HG03108 (cell line): ENCODE data around the gene SLC16A4.

ENCODE experiments used
- ATAC-seq: cut with Tn5 transposase; IDR thresholded peaks from one replicate; pipeline ENCODE4 v1.9.1; 2021; ENCODE audit warnings: moderate library complexity; ENCODE audit not compliant: unreplicated experiment

SLC16A4 gene

GRCh38 chr1:110335265-110335664 lies 55.6 kb downstream of the SLC16A4 start:
- no peak for ATAC-seq

DNA sequence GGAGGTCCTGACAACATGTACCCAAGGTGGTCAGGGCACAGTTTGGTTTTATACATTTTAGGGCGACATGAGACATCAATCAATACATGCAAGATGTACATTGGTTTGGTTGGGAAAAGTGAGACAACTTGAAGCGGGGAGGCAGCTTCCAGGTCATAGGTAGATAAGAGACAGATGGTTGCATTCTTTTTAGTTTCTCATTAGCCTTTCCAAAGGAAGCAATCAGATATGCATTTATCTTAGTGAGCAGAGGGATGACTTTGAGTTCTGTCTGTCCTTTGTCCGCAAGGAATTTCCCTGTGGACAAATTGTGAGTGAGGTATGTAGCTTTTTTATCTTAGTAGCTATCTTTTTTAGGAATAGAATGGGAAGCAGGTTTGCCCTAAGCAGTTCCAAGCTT lies 62.1 kb downstream of the SLC16A4 start:
- ATAC-seq = no peak

GRCh38 chr1:110328274-110328673 lies 62.6 kb downstream of the SLC16A4 start:
- no peak for ATAC-seq

DNA sequence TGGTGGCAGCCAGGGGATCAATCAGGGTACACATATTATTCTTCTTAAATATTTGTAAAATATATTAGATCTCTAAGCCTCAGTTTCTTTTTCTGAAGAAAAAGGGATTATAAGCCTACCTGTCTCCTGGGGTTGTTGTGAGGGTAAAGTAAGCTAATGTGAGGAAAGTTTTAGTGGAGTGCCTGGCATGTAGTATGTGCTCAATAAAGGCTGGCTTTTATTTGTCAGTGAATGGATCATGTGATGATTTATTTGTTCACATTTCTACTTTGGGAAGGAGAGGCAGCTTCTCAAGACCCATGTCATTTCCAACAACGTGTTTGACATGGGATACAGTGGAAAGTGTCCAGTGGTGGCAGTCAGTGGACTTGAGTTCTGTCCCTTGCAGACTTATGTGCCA lies 64.0 kb downstream of the SLC16A4 start:
- ATAC-seq = no peak

- ATAC-seq = no peak
Observed at GRCh38 chr1:110324667-110325066, 66.2 kb downstream of the SLC16A4 start.

DNA sequence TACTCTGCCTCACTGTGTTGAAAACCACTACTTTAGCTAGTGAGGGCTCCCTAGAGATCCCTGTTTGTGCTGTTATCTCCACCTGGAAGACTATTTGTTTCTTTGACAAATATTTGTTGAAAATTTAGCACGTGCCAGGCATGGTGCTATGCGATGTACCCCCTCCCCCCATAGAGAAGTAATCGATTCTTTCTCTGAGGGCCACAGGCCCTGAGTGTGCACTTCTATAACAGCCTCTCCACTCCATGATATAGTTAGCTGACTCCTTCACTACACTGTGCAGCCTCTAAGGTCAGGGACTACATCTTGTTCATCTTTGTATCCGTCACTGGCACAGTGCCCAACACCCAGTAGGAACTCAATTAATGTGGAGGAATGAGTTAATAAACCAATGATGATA lies 69.0 kb downstream of the SLC16A4 start:
- ATAC-seq = no peak

GRCh38 chr1:110321045-110321444 lies 69.8 kb downstream of the SLC16A4 start:
- ATAC-seq = no peak

- no peak for ATAC-seq
Observed at GRCh38 chr1:110320168-110320518, 70.7 kb downstream of the SLC16A4 start.

DNA sequence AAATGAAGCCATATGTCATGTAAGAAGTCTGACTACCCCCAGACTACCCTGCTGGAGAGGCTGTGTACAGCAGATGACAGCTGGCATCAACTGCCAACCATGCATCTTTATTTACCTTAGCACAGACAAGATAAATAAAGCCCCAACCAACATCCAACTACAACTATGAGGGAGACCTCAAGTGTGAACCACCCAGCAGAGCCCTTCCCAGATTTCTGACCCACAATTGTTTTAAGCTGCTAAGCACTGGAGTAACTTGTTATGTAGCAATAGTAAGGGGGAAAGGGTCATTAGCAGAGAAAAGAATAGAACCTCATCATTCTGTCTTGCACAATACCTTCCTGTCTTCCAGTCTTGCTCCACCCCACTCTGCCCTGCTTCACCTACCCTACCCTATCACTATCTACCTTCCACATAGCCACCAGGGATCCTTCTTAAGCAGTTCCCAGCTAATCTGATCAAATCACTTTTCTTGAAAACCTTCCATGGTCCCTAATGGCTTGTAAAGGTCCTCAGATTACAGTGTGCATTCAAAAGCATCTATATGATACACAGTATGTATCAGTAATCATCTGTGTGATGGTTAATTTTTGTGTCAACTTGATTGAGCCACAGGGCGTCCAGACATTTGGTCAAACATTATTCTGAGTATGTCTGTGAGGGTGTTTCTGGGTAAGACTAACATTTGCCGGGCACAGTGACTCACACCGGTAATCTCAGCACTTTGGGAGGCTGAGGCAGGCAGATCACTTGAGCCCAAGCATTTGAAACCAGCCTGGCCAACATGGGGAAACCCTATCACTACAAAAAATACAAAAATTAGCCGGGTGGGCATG lies 71.3 kb downstream of the SLC16A4 start:
- no peak for ATAC-seq

GRCh38 chr1:110318046-110318445 lies 72.8 kb downstream of the SLC16A4 start:
- no peak for ATAC-seq

DNA sequence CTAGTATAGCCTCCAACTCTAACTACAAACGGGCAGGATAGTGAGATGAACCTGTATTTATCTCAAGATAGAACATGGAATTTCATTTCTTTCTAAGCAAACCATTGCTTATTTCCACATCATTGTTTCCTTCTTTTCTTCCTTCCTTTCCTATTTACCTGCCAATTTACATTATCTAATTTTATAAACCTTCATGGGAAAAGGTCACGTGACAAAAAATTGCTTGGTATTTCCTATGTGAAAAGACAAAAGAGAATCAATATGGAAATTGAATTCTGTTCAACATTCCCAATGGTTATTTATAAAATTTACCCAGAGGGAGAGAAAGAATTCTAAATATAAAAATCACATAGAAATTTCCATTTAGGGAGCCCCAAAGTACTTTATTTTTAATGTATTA lies 74.1 kb downstream of the SLC16A4 start:
- no peak for ATAC-seq
